GM18498 (cell line): ENCODE measurements around the gene SUSD2.
"Not testable (repeated sequence)": the region's sequence is repeated elsewhere in the genome, so short reads cannot be mapped to it uniquely, and the experiment has no call there.

Experiments used
- ATAC-seq: cut with Tn5 transposase; IDR thresholded peaks from one replicate; pipeline ENCODE4 v1.9.1; 2021; ENCODE audit warnings: mild to moderate bottlenecking, moderate library complexity; ENCODE audit not compliant: unreplicated experiment

SUSD2 gene

GRCh38 chr22:24210409-24210808, 29.1 kb downstream of the SUSD2 start:
- not testable (repeated sequence) for ATAC-seq

- not testable (repeated sequence) for ATAC-seq
These were observed 30.4 kb downstream of the SUSD2 start for GRCh38 chr22:24211716-24212115.

GRCh38 chr22:24213111-24213510, 31.8 kb downstream of the SUSD2 start:
- ATAC-seq: not testable (repeated sequence)

- no peak for ATAC-seq
These were observed 33.4 kb downstream of the SUSD2 start for GRCh38 chr22:24214467-24215285.

GRCh38 chr22:24216541-24217209, 35.4 kb downstream of the SUSD2 start:
- ATAC-seq: no peak

GRCh38 chr22:24217384-24217783, 36.1 kb downstream of the SUSD2 start:
- ATAC-seq: no peak

GRCh38 chr22:24219750-24220149, 38.5 kb downstream of the SUSD2 start:
- no peak for ATAC-seq

GRCh38 chr22:24224468-24224867, 43.2 kb downstream of the SUSD2 start:
- no peak for ATAC-seq

- no peak for ATAC-seq
These were observed 43.8 kb downstream of the SUSD2 start for GRCh38 chr22:24225044-24225601.

- ATAC-seq: no peak
These were observed 44.7 kb downstream of the SUSD2 start for GRCh38 chr22:24225951-24226350.

GRCh38 chr22:24230911-24231656, 49.8 kb downstream of the SUSD2 start:
- no peak for ATAC-seq

GRCh38 chr22:24231706-24232105, 50.4 kb downstream of the SUSD2 start:
- ATAC-seq: no peak

- ATAC-seq: no peak
These were observed 50.8 kb downstream of the SUSD2 start for GRCh38 chr22:24232124-24232523.

- no peak for ATAC-seq
These were observed 51.4 kb downstream of the SUSD2 start for GRCh38 chr22:24232725-24233124.

- no peak for ATAC-seq
These were observed 51.9 kb downstream of the SUSD2 start for GRCh38 chr22:24233235-24233634.

GRCh38 chr22:24233816-24234215, 52.5 kb downstream of the SUSD2 start:
- no peak for ATAC-seq

GRCh38 chr22:24235315-24235714, 54.0 kb downstream of the SUSD2 start:
- ATAC-seq: no peak

- ATAC-seq: no peak
These were observed 55.4 kb downstream of the SUSD2 start for GRCh38 chr22:24236656-24237055.

GRCh38 chr22:24238101-24238694, 56.9 kb downstream of the SUSD2 start:
- not testable (repeated sequence) for ATAC-seq
